Esophagus muscularis mucosa (tissue), 4 donors: Measurements from ENCODE around the gene PTMS. TPM values are rescaled to one million over a fixed set of nuclear protein-coding genes. Genes with fewer than 3 reads are reported as not detected.
A peak's percentile ranks its signal among the peaks of the same experiment; 100 is the strongest.

Experiments used
- DNase-seq: peaks from one replicate; pipeline ENCODE4 v3.0.0-alpha.2; 2017; ENCODE audit errors: extremely low spot score
- H3K27ac ChIP-seq, 4 donors: fragments of 200-600 bp; sonication (generic); replicated peaks in 1 of 4; 1 replicate in 3 of 4; 2 replicates in 1 of 4; pipeline ENCODE4 v1.5.1; 2016 to 2019; ENCODE audit warnings: mild to moderate bottlenecking in 1 of 4
- H3K27me3 ChIP-seq, 4 donors: fragments of 200-600 bp; sonication (generic); one replicate each; pipeline versions ENCODE4 v1.5.1 to v1.6.0; 2016 to 2019
- H3K36me3 ChIP-seq, 4 donors: fragments of 200-600 bp; sonication (generic); one replicate each; pipeline ENCODE4 v1.5.1; 2016 to 2019
- H3K4me1 ChIP-seq, 4 donors: fragments of 200-600 bp; sonication (generic); one replicate each; pipeline ENCODE4 v1.5.1; 2016 to 2019
- H3K4me3 ChIP-seq, 4 donors: fragments of 200-600 bp; sonication (generic); 1 replicate in 2 of 4; 2 replicates in 2 of 4; pipeline ENCODE4 v1.5.1; 2016 to 2019; ENCODE audit warnings: mild to moderate bottlenecking in 4 of 4, moderate library complexity in 1 of 4
- H3K9me3 ChIP-seq, 4 donors: fragments of 200-600 bp; sonication (generic); 1 replicate in 3 of 4; 2 replicates in 1 of 4; pipeline ENCODE4 v1.5.1; 2016 to 2019
- EP300 ChIP-seq: sonication (generic); formaldehyde crosslinking; IDR thresholded peaks from one replicate; pipeline ENCODE4 v1.6.1; 2017; ENCODE audit warnings: antibody characterized with exemption
- POLR2A ChIP-seq: fragments of 450-650 bp; IDR thresholded peaks from one replicate; pipeline ENCODE4 v1.6.1; 2017; ENCODE audit warnings: antibody characterized with exemption, moderate library complexity, mild to moderate bottlenecking, low read depth
- POLR2AphosphoS5 ChIP-seq, 2 donors: sonication (generic); formaldehyde crosslinking; IDR thresholded peaks; one replicate each; pipeline ENCODE4 v1.6.1; 2017; ENCODE audit warnings: antibody characterized with exemption in 2 of 2
- WGBS: methylation state at CpG from one replicate; pipeline ENCODE4 v1.1.5; 2018; 5-methylcytosine and 5-hydroxymethylcytosine counted together
- intact Hi-C: fragments of 100-400 bp; cut with DNase I; formaldehyde crosslinking; loops from one replicate; pipeline ENCODE4 v1.15.1; 2023
- total RNA-seq, 4 donors: library from RNA; depleted of rRNA; stranded (reverse); fragments of >200 nt; gene quantifications; one replicate each; pipeline versions ENCODE4 v1.1.0 to v1.2.1, GENCODE V29; 2016
- TF ChIP-seq, protein P1 (sequence below), 3 experiments: fragments of 200-600 bp in 2 of 3; fragments of 450-650 bp in 1 of 3; sonication (generic) in 2 of 3; IDR thresholded peaks; one replicate each; pipeline ENCODE4 v1.5.1; 2017 to 2019; ENCODE audit warnings: antibody characterized with exemption in 3 of 3, mild to moderate bottlenecking in 2 of 3, moderate library complexity in 1 of 3

The PTMS gene
- total RNA-seq, 4 donors from 2014 or later = 256 to 419 (median 338) TPM

DNA sequence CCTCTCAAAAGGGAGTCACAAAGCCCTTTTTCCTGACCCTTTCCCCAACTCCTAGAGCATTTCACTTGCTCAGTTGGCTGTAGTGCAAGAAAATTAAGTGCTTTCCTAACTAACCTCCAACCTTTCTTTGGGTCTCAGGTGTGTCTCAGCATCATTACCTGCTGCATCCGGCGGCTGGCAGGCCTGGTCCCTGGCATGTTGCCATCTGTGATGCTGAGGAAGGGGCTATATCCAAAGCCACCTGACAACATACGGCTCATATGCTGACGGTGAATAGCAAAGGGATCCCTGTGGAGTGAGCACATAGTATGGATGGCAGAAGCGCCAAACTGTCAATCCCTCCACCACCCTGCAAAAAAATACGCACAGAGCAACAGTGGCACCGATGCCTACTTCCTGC lies 14.4 kb upstream of the PTMS start:
- intact Hi-C loops = loop anchor here (2.0 to 5.0 kb wide), 2 partner anchors 27 to 76 kb away; partner anchors contain the start of gene P3H3
- no peaks in the 10 kb centered on the region for H3K9me3 ChIP-seq
- peak overlapping the region; percentile 66 to 95 (median 83) for H3K4me3 ChIP-seq
- H3K27ac ChIP-seq = peak overlapping the region; percentile 99
- H3K36me3 ChIP-seq = peaks cover 45 to 53% (median 51%) of the 10 kb centered on the region in 4 donors
- TF ChIP-seq, protein P1, sequence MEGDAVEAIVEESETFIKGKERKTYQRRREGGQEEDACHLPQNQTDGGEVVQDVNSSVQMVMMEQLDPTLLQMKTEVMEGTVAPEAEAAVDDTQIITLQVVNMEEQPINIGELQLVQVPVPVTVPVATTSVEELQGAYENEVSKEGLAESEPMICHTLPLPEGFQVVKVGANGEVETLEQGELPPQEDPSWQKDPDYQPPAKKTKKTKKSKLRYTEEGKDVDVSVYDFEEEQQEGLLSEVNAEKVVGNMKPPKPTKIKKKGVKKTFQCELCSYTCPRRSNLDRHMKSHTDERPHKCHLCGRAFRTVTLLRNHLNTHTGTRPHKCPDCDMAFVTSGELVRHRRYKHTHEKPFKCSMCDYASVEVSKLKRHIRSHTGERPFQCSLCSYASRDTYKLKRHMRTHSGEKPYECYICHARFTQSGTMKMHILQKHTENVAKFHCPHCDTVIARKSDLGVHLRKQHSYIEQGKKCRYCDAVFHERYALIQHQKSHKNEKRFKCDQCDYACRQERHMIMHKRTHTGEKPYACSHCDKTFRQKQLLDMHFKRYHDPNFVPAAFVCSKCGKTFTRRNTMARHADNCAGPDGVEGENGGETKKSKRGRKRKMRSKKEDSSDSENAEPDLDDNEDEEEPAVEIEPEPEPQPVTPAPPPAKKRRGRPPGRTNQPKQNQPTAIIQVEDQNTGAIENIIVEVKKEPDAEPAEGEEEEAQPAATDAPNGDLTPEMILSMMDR (IDR thresholded peaks at IDR 0.05) = no peak
- TF ChIP-seq POLR2AphosphoS5 (IDR thresholded peaks at IDR 0.05) (no peak), EP300 (no peak), POLR2A (no peak)
- no peak for DNase-seq
- H3K27me3 ChIP-seq = no peaks in the 10 kb centered on the region
- peaks cover 15 to 34% (median 24%) of the 10 kb centered on the region in 4 donors for H3K4me1 ChIP-seq
- 75% methylated on average over 7 of the region's 7 CpGs for WGBS

DNA sequence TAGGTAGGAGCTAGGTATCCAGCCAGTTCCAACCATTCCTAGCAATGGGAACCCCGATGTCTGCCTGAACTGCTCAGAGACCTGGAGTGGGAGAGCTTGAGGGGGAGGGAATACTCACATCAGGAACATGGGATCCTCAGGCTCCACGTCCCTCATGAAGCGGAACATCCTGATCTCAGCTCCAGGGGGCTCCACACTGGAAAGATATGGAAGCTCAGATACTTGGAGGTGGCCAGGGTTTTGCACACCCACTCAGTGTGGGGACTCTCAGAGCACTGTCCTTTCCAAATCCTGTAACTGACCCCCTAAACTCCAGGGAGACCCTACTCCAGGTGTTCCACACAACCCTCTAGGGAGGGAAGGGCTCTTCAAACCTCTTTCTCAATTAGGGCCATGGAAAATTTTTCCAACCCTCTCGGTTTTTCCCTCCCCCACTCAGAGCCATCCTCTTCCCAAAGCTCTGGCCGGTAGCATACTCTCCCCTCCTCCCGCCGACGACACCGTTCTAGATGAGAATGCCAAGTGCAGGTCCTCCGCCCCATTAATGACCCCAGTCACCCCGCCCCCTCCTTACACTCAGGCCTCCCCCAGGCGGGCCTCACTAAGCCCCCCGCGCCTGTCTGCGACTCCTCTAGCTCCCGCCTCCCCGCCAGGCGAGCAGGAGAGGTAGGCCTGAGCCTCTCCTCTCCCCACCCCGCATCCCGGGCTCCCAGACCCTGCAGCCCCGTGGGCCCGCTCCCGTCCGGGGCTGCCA lies 13.8 kb upstream of the PTMS start:
- DNase-seq = no peak
- peak overlapping the region; percentile 99 for H3K27ac ChIP-seq
- H3K27me3 ChIP-seq = no peaks in the 10 kb centered on the region
- peak overlapping the region; percentile 66 to 95 (median 83) for H3K4me3 ChIP-seq
- H3K4me1 ChIP-seq = peaks cover 18 to 34% (median 24%) of the 10 kb centered on the region in 4 donors
- H3K9me3 ChIP-seq = no peaks in the 10 kb centered on the region
- 2% methylated on average over 15 of the region's 24 CpGs for WGBS
- intact Hi-C loops = loop anchor here (2.0 to 5.0 kb wide), 2 partner anchors 26 to 75 kb away; partner anchors contain the start of gene P3H3
- TF ChIP-seq, protein P1 (IDR thresholded peaks at IDR 0.05) = peak in 2 of 3 experiments; percentile 23 to 28
- TF ChIP-seq POLR2AphosphoS5 (IDR thresholded peaks at IDR 0.05) = no peak
- peaks cover 39 to 47% (median 45%) of the 10 kb centered on the region in 4 donors for H3K36me3 ChIP-seq

DNA sequence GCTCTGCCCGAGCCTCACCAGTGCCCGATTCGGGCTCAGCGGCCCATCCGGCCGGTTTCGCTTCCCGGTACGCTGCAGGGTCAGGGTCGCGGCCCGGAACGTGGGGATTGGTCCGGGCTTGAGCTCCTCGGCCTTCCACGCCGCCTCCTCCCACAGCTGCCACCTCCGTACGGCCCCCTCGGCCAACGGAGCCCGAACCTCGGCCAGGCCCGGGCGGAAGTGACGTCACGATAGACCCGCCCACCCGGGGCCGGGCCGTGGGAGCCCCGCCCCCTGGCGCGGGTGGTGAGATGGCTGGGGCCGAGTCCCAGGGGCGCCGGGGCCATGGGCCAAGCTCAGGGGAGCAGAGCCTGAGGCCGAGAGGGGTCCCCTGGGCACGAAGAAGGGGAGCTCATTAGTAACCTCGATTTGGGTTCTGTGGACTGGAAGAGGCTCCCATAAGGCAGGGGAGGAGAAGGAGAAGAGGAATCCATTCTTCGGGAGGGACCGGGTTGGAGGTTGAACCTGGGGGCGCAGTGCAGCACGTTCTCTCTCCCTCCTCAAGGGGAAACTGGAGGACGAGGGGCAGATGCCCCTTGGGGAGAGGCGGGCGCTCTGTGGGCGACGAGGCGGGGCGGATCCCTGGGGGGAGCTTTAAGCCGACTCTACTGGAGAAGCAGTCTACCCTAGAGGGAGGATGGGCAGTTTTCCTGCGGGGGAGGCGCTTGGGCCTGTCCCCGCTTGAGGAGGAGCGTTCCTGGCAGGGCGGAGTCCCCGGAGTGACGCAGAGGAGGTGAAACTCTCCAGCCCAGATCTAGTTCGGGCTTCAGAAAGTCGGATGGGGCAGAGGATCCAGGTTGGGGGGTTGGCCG lies 13.0 kb upstream of the PTMS start, which contains the start of gene MLF2:
Gene MLF2, minus strand, starts transcription at position 221 of the 851 bp plus-strand sequence. CDS start 807 bp downstream, outside the sequence.
- H3K4me1 ChIP-seq = peaks cover 18 to 34% (median 24%) of the 10 kb centered on the region in 4 donors
- 0% methylated on average over 15 of the region's 62 CpGs for WGBS

DNA sequence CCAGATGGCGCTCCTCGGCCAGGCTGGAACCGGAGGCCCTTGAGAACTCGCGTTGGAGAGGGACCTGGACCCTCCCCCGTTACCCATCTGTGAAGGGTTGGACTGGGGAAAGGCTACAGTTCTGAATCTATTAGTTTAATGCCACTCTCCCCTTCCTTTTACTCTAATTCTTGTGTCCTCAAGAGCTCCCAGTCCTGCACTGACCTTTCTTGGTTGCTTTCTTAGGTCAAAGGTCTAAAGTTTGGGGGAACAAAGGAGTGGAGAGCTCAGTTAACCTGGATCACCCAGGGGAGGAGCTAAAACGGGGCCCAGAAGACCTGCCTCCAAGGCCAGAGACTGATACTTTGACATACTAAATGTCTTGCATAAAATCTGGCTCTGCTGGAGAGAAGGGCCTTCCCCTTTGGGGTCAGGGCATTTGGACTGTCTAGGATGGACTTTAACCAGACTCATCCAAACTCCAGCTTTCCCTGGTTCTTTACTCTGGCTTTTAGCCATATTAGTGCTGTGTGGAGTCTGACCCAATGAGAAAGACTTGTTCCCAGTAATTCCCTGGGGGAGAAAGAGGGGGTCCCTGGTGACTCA lies 12.3 kb upstream of the PTMS start:
- H3K27ac ChIP-seq = peak overlapping the region; percentile 99
- WGBS = 0% methylated on average over 2 of the region's 7 CpGs
- DNase-seq = no peak

More for the DNA sequence above, 13.0 kb upstream of the PTMS start, which contains the start of gene MLF2:
- DNase-seq = peak; percentile 99
- intact Hi-C loops = loop anchor here (1.0 to 5.0 kb wide), 3 partner anchors 13 to 74 kb away; partner anchors contain the start of genes P3H3 and PTMS
- Histone ChIP-seq H3K27me3 (no peaks in the 10 kb centered on the region), H3K4me3 (peak within 1 kb of the TSS; percentile 66 to 95 (median 83)), H3K36me3 (peaks cover 32 to 39% (median 37%) of the 10 kb centered on the region in 4 donors), H3K27ac (peak within 1 kb of the TSS; percentile 99), H3K9me3 (no peaks in the 10 kb centered on the region)
- no peak for TF ChIP-seq EP300
- TF ChIP-seq POLR2A = peak; percentile 92
- peak; percentile 98 to 99 for TF ChIP-seq POLR2AphosphoS5 (IDR thresholded peaks at IDR 0.05)
- TF ChIP-seq, protein P1 (IDR thresholded peaks at IDR 0.05) = peak in 2 of 3 experiments; percentile 97 to 98

More for the DNA sequence above, 12.3 kb upstream of the PTMS start:
- Histone ChIP-seq H3K27me3 (no peaks in the 10 kb centered on the region), H3K4me3 (peak overlapping the region in 2 of 4 donors; percentile 66 to 95), H3K9me3 (no peaks in the 10 kb centered on the region), H3K36me3 (peaks cover 25 to 32% (median 30%) of the 10 kb centered on the region in 4 donors), H3K4me1 (peaks cover 18 to 34% (median 24%) of the 10 kb centered on the region in 4 donors)
- intact Hi-C loops = loop anchor here (1.0 to 5.0 kb wide), 3 partner anchors 12 to 73 kb away; partner anchors contain the start of genes P3H3 and PTMS
- TF ChIP-seq POLR2A (no peak), POLR2AphosphoS5 (IDR thresholded peaks at IDR 0.05) (no peak), EP300 (no peak)
